Gastrocnemius medialis (tissue), 4 donors: ENCODE results near the gene CXorf58.
"Not testable (repeated sequence)": the region's sequence is repeated elsewhere in the genome, so short reads cannot be mapped to it uniquely, and the experiment has no call there.

ENCODE experiments used
- CTCF ChIP-seq, 5 experiments: fragments of 450-650 bp in 3 of 5; fragments of 200-600 bp in 2 of 5; sonication (generic) in 2 of 5; IDR thresholded peaks in 4 of 5; conservative IDR thresholded peaks in 1 of 5; 1 replicate in 4 of 5; 2 replicates in 1 of 5; pipeline ENCODE4 v1.5.1; 2016 to 2019; ENCODE audit warnings: antibody characterized with exemption in 5 of 5, mild to moderate bottlenecking in 3 of 5, moderate library complexity in 3 of 5
- POLR2A ChIP-seq, 2 donors: fragments of 450-650 bp; IDR thresholded peaks; one replicate each; pipeline ENCODE4 v1.6.1; 2017; ENCODE audit warnings: antibody characterized with exemption in 2 of 2, mild to moderate bottlenecking in 2 of 2, moderate library complexity in 2 of 2

GRCh38 chrX:23861952-23862351, 45.9 kb upstream of the CXorf58 start:
- not testable (repeated sequence) for TF ChIP-seq POLR2A (IDR thresholded peaks at IDR 0.05); CTCF (IDR thresholded peaks at IDR 0.05 in 4 of 5, conservative IDR thresholded peaks at IDR 0.05 in 1 of 5)
